Midbrain (tissue), 1 donor: ENCODE data around the gene TRAPPC8.
"Not testable (repeated sequence)": the region's sequence is repeated elsewhere in the genome, so short reads cannot be mapped to it uniquely, and the experiment has no call there.

ENCODE experiments used
- DNase-seq: peaks from one replicate; lab custom pipeline; 2025; lab: John Stamatoyannopoulos, UW

The TRAPPC8 gene

GRCh38 chr18:31863103-31863502 lies 79.8 kb downstream of the TRAPPC8 start:
- no peak for DNase-seq

GRCh38 chr18:31860488-31860887 lies 82.4 kb downstream of the TRAPPC8 start:
- DNase-seq, result no peak

DNA sequence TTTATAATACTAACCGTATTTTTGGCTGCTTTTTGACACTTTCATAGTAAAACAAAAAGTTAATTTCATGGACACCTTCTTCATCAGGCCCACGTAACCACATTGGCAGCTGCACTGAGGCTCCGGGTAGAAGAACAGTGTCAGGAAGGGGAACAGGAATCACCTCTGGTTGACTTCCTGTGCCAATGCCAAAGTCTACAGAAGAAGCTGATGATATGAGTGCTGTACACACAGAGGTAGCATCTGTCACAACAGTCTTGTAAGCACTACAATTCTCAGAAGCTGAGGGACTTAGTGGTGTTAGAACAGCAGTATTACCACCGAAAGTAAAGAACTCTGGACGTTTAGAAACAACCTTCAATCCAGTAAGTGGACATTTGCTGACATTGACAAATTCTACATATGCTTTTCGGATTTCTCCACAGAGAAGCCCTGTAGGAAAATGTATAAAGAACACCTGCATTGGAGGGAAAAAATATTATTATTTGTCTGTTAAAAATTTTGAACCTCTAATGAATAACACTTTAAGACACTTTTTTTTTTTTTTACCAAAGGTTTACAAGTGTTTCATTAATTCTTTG lies 85.3 kb downstream of the TRAPPC8 start:
- no peak for DNase-seq

DNA sequence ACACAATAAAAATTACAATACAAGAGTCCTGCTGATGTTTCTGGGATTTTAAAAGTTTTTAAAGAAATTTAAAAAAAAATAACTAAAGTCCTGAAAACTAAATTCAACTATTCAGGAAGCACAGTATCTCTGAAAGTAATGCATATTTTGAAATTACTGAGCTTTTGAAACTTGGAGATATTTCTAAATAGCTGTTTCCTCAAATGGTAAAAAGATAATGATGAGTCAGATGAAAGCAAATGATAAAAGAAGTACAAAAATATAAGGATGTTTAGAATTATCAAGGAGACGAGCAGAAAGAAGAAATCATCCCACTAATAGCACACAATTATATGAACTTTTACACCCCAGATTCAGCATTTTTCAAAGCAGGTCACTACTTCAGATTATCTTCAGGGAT lies 92.1 kb downstream of the TRAPPC8 start:
- no peak for DNase-seq

- no peak for DNase-seq
Observed at GRCh38 chr18:31840499-31840898, 102.4 kb downstream of the TRAPPC8 start.

- DNase-seq, result no peak
Observed at GRCh38 chr18:31837879-31838278, 105.0 kb downstream of the TRAPPC8 start.

GRCh38 chr18:31835528-31836133 lies 107.3 kb downstream of the TRAPPC8 start:
- DNase-seq, result no peak

DNA sequence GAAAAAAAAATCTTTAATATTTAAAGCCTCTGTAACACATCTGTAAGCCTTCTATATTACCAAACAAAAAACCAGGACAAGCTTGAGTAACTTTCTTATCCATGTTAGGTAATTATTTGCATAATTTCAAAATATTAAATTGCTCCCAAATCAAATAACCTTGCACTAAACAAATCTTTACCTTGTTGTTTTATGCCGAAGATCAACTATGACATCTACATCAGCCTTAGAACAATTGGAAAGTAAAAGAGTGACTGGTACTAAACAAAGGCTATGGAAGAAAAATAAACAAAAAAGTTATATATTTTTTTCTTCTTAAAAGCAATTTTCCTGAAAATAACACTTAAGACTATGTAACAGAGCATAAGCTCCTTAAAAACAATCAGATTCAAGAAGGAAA lies 111.0 kb downstream of the TRAPPC8 start:
- DNase-seq, result no peak

DNA sequence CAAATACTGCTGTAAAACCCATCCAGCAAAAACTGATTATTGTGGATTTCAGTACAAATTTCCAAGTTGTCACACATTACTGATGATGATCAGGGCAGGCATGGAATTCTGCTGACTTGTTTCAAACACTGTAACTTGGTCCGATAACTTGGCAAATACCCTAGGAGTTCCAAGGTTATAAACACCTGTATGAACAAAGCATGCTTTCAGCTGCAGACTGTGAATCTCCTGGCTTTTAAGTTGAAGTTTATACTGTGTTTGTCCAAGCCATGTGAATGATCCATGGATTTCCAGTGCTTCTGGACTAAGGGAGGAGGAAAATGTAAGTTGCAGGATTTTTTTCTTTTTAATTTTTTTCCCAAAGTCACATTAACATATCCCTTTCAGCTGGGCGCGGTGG lies 112.2 kb downstream of the TRAPPC8 start:
- no peak for DNase-seq

DNA sequence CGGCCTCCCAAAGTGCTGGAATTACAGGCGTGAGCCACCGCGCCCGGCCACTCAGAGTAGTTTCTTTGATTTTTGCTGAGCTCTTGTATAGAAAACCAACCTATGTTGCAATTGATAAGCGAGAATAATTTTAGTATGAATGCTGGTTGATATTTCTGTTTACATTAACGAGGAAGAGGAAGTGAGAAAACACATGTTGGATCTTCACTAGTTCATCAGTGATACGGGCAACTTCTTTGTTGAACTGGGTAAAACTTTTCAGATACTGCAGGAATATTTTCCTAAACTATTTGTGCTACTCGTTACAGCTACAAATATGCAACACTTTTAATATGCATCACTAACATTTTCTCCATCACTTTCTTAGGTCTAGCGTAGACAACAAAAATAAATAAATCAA lies 114.3 kb downstream of the TRAPPC8 start:
- no peak for DNase-seq

DNA sequence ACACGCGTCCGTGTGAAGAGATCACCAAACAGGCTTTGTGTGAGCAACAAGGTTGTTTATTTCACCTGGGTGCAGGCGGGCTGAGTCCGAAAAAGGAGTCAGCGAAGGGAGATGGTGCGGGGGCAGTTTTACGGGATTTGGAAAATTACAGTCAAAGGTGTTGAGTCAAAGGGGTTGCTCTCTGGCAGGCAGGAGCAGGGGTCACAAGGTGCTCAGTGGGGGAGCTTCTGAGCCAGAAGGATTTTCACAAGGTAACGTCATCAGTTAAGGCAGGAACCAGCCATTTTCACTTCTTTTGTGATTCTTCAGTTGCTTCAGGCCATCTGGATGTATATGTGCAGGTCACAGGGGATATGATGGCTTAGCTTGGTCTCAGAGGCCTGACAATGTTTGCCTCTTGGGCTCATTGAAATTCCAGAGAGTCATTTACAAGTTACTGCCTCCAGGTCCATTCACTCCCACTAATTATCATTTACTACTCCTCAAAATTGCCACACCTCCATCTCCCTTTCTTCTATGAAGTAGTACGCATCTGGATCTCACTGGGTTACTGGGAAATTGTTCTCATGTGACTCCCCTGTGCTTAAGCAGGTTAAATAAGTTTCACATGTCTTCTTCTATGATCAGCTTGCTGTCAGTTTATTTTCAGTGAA lies 116.1 kb downstream of the TRAPPC8 start:
- not testable (repeated sequence) for DNase-seq

GRCh38 chr18:31825772-31826171 lies 117.2 kb downstream of the TRAPPC8 start:
- DNase-seq, result no peak

GRCh38 chr18:31821545-31822171 lies 121.3 kb downstream of the TRAPPC8 start:
- DNase-seq, result no peak

GRCh38 chr18:31819925-31820229 lies 123.1 kb downstream of the TRAPPC8 start:
- DNase-seq, result no peak

DNA sequence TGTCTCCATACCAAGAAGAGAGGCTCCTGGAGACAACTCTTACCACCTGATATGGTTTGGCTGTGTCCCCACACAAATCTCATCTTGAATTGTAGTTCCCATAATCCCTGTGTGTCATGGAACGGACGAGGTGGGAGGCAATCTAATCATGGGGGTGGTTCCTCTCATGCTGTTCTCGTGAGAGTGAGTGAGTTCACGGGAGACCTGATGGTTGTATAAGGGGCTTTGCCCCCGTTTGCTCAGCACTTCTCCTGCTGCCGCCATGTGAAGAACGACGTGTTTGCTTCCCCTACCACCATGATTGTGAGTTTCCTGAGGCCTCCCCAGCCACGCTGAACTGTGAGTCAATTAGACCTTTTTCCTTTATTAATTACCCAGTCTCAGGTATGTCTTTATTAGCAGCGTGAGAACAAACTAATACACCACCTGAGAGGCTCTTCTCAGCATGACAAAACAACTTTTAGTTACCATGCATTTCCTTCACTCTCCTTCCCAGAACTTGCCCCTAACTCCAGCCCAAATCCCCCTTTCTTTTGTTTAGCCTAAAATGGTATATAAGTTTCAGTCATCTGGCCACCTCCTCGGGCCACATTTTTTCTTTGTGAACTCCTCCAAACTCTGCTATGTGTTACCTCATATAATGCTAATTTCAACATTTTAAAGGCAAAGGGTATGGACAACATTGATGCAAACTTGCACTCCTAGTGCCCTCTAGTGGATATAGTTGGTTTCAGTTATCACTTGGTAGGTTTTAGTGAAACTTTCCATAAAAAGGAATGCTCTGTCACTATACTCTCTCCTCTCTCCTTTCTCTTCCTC lies 123.6 kb downstream of the TRAPPC8 start:
- peak; percentile 44 for DNase-seq

DNA sequence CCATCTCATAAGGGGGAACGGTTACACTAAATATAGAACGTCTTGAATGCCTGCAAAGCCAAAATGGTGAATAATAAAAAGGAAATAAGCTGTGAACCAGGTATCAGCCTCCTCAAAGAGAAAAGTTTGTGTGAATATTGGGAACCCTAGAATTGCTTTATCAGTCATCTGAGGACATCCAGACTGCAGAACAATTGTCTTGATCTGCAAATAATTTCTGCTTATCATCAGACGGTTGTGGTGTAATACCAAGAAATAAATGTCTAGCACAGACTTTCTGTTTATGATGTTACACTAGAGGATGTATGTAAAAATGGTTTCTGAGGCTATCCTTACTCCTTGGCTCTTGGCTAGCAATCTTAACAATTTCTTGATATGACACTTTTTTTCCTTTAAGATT lies 128.8 kb downstream of the TRAPPC8 start:
- no peak for DNase-seq

GRCh38 chr18:31810336-31811130 lies 132.4 kb downstream of the TRAPPC8 start:
- not testable (repeated sequence) for DNase-seq

DNA sequence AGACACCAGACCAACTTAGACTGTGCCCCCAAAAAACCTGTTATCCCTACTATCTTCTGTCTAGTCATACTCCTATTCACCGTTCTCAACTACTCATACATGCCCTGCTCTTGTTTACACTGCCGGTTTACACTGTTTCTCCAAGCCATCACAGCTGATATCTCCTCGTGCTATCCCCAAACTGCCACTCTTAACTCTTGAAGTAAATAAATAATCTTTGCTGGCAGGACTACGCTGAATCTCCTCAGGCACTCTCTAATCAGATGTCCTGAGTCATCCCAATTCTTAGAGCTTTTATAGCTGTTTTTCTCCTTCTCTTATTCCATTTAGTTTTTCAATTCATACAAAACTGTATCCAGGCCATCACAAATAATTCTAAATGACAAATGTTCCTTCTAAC lies 133.9 kb downstream of the TRAPPC8 start:
- DNase-seq, result not testable (repeated sequence)

GRCh38 chr18:31801078-31801477 lies 141.8 kb downstream of the TRAPPC8 start:
- no peak for DNase-seq

- DNase-seq, result not testable (repeated sequence)
Observed at GRCh38 chr18:31799257-31799656, 143.7 kb downstream of the TRAPPC8 start.

GRCh38 chr18:31798399-31798798 lies 144.5 kb downstream of the TRAPPC8 start:
- DNase-seq, result no peak

DNA sequence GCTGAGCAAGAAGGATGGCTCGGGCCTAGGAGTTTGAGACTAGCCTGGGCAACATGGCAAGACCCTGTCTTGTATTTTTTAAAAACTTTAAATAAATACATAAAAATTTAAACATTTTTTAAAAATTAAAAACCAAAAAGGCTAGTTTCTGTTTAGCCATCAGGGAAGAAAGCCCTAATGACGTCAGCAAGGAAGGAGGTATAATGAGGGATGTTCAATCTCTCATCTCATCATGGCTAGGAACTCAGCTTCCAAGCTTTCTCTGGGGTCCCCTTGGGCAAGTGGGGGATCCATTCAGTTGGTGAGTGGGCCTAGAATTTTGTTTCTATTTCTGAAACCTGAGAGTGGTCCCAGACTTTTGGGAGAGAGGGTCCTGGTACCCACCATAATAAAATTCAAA lies 147.2 kb downstream of the TRAPPC8 start:
- DNase-seq, result no peak
